Stimulated activated CD4-positive, alpha-beta T cell treated with anti-CD3 and anti-CD28 coated beads, Interleukin-4, amount 100 ng/mL, for 1 hour (primary cell): ENCODE results near the gene STXBP3.
A peak's percentile ranks its signal among the peaks of the same experiment; 100 is the strongest.
"Not testable (repeated sequence)": the region's sequence is repeated elsewhere in the genome, so short reads cannot be mapped to it uniquely, and the experiment has no call there.

Experiments used
- DNase-seq: peaks from one replicate; pipeline ENCODE4 v3.0.0-alpha.2; 2020

The STXBP3 gene

DNA sequence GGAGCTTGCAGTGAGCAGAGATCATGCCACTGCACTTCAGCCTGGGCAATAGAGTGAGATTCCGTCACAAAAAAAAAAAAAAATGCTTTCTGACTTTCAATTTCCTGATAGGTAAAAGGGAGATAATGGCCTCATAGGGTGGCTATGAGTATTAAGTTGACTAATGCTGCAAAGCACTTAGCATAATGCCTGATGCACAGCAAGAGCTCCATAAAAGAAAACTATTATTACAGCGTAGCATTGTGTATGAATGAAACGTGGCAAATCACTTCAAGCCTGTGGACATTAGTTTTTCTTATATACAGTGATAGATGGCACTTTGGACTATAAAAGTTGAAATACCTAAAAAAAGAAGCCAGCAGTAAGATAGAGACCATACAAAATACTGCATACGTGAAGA, 17.0 kb upstream of the STXBP3 start:
- DNase-seq, result no peak

GRCh38 chr1:108732398-108732797, 14.1 kb upstream of the STXBP3 start:
- DNase-seq, result no peak

DNA sequence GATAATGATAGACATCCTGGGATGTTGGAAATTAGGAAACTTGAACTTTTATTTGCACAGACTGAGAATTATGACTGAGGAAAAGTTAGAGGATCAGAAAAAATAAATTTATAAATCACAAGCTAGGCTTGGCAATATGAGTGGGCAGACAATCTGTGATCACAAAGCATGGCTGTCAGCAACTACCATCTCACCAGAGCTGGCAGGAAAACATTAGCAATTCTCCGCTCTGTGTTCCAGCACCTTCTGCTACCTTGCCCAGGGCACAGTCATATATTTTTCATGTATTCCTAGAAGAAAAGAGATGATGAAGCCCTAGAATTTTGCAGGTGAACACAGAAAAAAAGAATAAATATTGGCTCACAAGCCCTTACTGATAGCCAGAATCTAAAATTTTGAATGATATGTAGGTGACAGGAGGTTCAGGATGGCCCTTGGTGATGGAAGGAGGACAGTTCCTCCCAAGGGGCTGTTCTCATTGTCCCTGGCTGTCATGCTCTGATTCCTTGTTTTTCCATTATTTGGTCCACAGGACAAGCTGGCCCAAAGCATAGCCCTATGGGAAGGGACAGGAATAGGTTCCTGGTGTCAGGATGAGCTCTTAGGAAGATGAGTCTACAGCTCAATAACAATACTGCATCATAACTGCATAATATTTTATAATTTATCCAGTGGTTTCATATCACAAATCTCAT, 12.2 kb upstream of the STXBP3 start:
- DNase-seq, result no peak

DNA sequence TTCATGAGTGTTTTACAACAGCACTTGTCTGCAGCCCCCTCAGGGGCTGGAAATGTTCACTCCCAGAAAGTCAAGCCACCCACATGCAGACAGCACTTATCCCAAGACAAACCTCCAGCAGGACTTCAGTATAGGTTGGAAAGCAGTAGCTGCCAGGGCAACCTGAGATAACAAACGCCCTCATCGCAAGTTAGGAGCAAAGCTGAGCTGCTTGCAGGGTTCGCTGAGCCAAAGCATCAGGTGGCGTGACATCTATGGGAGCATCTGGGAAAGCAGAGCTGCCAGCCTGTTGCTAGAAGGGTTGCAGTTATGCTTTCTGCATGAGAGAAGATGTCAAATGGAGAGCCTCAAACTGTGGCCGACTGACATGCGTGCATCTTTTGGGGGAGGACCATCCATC, 4.2 kb upstream of the STXBP3 start:
- no peak for DNase-seq

- no peak for DNase-seq
These were observed 493 bp upstream of the STXBP3 start for GRCh38 chr1:108745980-108746381.

- peak; percentile 11 for DNase-seq
These were observed 837 bp downstream of the STXBP3 start for GRCh38 chr1:108747171-108747850.

- no peak for DNase-seq
These were observed 1.4 kb downstream of the STXBP3 start for GRCh38 chr1:108747898-108748297.

GRCh38 chr1:108749081-108749480, 2.6 kb downstream of the STXBP3 start:
- no peak for DNase-seq

DNA sequence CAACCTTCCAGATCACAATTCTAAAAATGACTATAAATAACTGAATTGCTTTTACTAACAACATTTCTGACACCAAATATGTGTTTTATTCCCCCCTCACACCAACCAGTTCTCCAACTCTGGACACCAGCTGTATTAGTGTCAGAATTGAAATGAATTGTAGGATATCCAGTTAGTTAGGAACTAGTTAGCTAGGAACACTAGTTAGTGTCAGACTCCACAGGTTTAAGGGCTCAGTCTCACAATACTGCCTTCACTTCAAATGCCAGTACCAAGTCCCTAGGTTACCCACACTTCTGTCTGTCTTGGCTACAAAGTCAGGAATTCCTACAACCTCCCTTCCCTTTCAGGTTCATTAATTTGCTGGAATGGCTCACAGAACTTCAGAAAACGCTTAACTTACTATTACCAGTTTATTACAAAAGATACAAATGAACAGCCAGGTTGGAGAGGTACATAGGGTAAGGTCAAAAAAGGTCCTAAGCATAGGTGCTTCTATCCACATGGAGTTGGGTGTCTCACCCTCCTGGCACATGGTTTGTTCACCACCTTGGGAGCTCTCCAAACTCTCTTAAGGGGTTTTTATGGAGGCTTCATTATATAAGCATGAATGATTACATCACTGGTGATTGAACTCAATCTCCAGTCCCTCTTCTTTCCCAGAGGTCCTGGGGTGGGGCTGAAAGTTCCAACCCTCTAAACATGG, 4.2 kb downstream of the STXBP3 start:
- no peak for DNase-seq

- DNase-seq, result no peak
These were observed 6.9 kb downstream of the STXBP3 start for GRCh38 chr1:108753363-108753762.

DNA sequence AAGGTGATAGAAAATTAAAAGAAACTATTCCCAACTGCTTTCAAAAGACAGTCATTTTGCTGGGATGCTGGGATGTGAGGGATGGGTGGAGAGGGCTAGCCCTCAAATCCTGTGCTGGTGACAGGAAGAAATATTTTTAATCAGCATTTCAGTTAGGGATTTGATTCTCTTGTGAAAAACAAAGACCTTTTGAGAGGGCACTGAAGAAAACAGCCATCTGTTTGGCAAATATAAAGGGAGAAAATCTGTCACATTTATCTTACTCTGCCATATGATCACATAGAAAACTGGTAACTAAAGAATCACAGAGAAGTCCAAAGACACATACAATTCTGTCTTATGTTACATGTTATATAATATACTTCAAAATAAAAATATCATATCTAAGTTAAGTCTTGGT, 12.3 kb downstream of the STXBP3 start:
- DNase-seq, result no peak

- no peak for DNase-seq
These were observed 20.6 kb downstream of the STXBP3 start for GRCh38 chr1:108767115-108767514.

DNA sequence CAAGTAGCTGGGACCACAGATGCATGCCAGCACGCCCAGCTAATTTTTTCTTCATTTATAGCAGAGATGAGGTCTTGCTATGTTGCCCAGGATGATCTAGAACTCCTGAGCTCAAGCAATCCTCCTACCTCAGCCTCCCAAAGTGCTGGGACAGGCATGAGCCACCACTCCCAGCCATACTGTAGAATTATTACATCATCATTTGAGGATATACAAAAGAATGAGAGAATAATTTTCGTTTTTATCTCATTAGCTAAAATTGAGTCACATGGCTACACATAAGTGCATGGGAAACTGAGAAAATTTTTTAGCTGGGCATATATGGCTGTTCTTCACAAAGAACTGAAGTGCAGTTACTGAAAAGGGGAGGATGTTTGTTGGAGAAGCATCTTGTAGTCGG, 21.2 kb downstream of the STXBP3 start:
- no peak for DNase-seq

DNA sequence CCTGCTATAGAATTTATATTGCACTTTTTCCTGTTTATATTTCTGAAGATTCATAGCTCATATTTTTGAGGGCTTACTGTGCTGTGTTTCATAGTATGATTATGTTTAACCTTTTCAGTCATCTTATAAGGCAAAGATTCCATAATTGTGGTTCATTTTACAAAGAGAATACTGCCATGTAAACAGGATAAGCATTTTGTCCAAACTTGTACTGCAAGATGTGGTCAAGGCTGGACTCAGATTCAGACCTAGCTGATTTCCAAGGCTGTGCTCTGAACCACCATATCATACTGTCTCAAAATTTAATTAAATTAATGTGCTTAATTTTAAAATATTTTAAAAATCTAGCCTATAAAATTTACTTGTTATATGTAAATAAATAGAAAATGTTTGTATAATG, 31.4 kb downstream of the STXBP3 start:
- no peak for DNase-seq

GRCh38 chr1:108779455-108779854, 33.0 kb downstream of the STXBP3 start:
- no peak for DNase-seq

DNA sequence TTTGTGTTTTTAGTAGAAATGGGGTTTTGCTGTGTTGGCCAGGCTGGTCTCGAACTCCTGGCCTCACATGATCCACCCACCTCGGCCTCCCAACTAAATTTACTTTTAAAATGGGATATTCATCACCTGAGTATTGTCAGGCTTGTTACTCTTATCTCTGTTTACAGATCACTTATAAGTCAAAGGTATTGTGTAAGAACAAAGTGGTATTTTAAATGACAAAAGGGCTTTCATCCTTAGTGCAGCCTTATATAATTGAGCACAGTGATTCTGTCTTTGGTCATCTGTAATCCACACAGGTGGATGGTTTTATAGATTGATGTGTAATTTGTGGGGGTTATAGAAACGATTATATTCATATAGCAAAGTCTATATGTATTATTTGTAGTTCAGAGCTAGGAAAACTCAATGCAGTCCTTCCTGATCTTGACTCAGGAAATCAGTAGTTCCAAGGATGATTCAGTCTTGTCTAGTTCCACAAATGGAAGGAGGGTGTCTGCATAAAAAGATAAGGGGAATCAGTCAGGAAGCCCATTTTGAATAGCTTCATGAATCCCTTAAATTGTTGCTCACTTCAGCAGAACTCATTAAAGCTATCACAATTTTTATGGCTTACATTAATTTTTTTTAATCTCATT, 34.6 kb downstream of the STXBP3 start:
- no peak for DNase-seq

DNA sequence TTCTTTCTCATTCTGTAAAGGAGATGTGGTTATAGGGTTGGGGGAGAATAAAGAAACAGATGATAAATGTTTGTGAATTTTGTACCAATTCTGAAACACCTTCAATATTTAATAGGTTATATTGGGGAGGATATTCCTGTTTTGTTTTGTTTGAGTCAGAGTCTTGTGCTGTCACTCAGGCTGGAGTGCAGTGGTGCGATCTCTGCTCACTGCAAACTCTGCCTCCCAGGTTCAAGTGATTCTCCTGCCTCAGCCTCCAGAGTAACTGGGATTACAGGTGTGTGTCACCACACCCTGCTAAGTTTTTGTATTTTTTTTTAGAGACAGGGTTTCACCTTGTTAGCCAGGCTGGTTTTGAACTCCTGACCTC, 35.1 kb downstream of the STXBP3 start:
- DNase-seq, result not testable (repeated sequence)

GRCh38 chr1:108785264-108785663, 38.8 kb downstream of the STXBP3 start:
- DNase-seq, result no peak

GRCh38 chr1:108785880-108786279, 39.4 kb downstream of the STXBP3 start:
- DNase-seq, result no peak

DNA sequence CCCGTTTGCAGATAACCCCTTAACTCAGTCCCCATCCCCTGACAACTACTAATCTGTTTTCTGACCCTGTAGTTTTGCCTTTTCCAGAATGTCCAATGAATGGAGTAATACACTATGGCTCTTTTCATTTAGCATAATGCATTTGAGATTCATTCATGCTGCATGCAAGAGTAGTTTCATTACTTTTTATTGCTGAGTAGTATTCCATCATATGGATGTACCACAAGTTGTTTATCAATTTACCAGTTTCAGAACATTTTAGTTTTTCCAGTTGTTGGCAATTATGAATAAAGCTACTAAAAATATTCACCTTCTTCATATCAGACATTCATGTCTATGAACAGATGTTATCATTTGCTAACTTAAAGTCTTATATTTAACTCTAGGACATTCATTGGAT, 45.3 kb downstream of the STXBP3 start:
- no peak for DNase-seq

- no peak for DNase-seq
These were observed 45.9 kb downstream of the STXBP3 start for GRCh38 chr1:108792420-108792819.

- no peak for DNase-seq
These were observed 52.5 kb downstream of the STXBP3 start for GRCh38 chr1:108799001-108799400.

- no peak for DNase-seq
These were observed 54.6 kb downstream of the STXBP3 start for GRCh38 chr1:108801101-108801500.

GRCh38 chr1:108803548-108803947, 57.1 kb downstream of the STXBP3 start:
- DNase-seq, result no peak
